ENCODE measurements around the gene VWC2L.

Gene VWC2L

DNA sequence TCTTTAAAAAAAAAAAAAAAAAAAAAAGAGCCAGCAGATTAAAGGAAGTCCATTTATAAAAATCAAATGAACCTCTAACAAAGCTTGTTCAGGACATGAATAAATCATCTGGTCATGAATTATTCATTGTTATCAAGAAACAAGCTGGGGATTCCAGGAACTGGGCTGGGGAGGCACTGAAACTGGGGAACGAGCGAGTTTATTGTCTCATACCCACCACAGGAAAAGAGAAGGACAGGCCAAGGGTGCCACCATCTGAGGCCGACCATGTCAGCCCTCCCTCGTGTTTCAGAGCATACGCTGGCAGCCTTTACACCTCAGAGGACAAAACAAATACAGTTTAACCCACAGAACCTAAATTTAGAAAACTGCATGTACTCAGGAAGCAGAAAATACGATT lies 164.2 kb downstream of the VWC2L start:
- WGBS, result 85% methylated on average over 6 of the region's 6 CpGs
- no peak overlapping the region for H3K4ac ChIP-seq (ENCODE audit: low read depth in 1 of 2, low read length in 2 of 2)

DNA sequence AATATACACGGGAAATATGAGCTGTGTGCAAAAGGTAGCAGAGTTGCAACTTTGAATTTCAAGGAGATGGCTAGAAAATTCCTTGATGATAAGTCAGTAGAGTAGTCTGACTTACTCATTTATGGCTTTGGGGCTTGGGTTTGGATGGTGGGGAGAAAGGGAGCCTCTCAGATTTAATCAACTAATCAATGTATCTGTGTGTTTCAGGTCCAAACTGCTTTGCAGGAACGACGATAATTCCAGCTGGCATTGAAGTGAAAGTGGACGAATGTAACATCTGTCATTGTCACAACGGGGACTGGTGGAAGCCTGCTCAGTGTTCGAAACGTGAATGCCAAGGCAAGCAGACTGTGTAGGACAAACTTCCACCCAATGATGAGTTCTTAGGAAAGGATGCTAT lies 164.6 kb downstream of the VWC2L start:
- no peak overlapping the region for H4K8ac ChIP-seq (ENCODE audit: low read length)
- H3K18ac ChIP-seq (ENCODE audit: low read depth in 1 of 2, low read length in 2 of 2), result no peak overlapping the region
- no peaks in the 10 kb centered on the region for H3K36me3 ChIP-seq (ENCODE audit: control insufficient read depth in 1 of 2, insufficient read depth in 2 of 2, low read depth in 1 of 2, low read length in 2 of 2)
- no peak overlapping the region for H3K9ac ChIP-seq (ENCODE audit: low read length)
- no peaks in the 10 kb centered on the region for H3K79me1 ChIP-seq (replicated peaks; ENCODE audit: low read length, poor library complexity, severe bottlenecking)
- H3K4me1 ChIP-seq (ENCODE audit: control insufficient read depth, insufficient read depth, low read depth, low read length), result no peaks in the 10 kb centered on the region
- H2BK12ac ChIP-seq (ENCODE audit: low read length in 2 of 2), result no peak overlapping the region
- no peak overlapping the region for H4K91ac ChIP-seq (ENCODE audit: low read length)
- 87% methylated on average over 7 of the region's 7 CpGs for WGBS
- no peaks in the 10 kb centered on the region for H3K9me3 ChIP-seq (ENCODE audit: control insufficient read depth, low read length)
- H3K4me2 ChIP-seq (ENCODE audit: low read length, poor library complexity, severe bottlenecking), result no peak overlapping the region
- H3K4me3 ChIP-seq (ENCODE audit: insufficient read depth in 1 of 2, low read depth in 1 of 2, low read length in 2 of 2), result no peak overlapping the region
- DNase-seq, result no peak
- no peak overlapping the region for H3K27ac ChIP-seq (ENCODE audit: low read length, poor library complexity, severe bottlenecking)
- no peak overlapping the region for H3K14ac ChIP-seq (ENCODE audit: low read length in 2 of 2)
- no peak overlapping the region for H2BK15ac ChIP-seq (ENCODE audit: low read depth, poor library complexity, severe bottlenecking)
- no peak overlapping the region for H3K23ac ChIP-seq (ENCODE audit: low read length in 2 of 2)
- H2AK5ac ChIP-seq (ENCODE audit: low read length, severe bottlenecking), result no peak overlapping the region
- no peaks in the 10 kb centered on the region for H3K27me3 ChIP-seq (ENCODE audit: control insufficient read depth in 1 of 2, insufficient read depth in 1 of 2, low read length in 2 of 2)
- no peak overlapping the region for H2BK5ac ChIP-seq (ENCODE audit: low read depth, low read length, poor library complexity, severe bottlenecking)
- no peak overlapping the region for H3K4ac ChIP-seq (ENCODE audit: low read depth in 1 of 2, low read length in 2 of 2)
- no peak overlapping the region for H2AFZ ChIP-seq (ENCODE audit: low read depth, low read length)
- H2BK120ac ChIP-seq (ENCODE audit: low read depth, low read length), result no peak overlapping the region

More for the DNA sequence above, 164.2 kb downstream of the VWC2L start:
- no peak overlapping the region for H3K18ac ChIP-seq (ENCODE audit: low read depth in 1 of 2, low read length in 2 of 2)
- H3K14ac ChIP-seq (ENCODE audit: low read length in 2 of 2), result no peak overlapping the region
- no peak overlapping the region for H2BK12ac ChIP-seq (ENCODE audit: low read length in 2 of 2)
- no peak overlapping the region for H4K91ac ChIP-seq (ENCODE audit: low read length)
- no peak overlapping the region for H2BK120ac ChIP-seq (ENCODE audit: low read depth, low read length)
- no peaks in the 10 kb centered on the region for H3K27me3 ChIP-seq (ENCODE audit: control insufficient read depth in 1 of 2, insufficient read depth in 1 of 2, low read length in 2 of 2)
- no peak overlapping the region for H2BK5ac ChIP-seq (ENCODE audit: low read depth, low read length, poor library complexity, severe bottlenecking)
- H3K23ac ChIP-seq (ENCODE audit: low read length in 2 of 2), result no peak overlapping the region
- H2BK15ac ChIP-seq (ENCODE audit: low read depth, poor library complexity, severe bottlenecking), result no peak overlapping the region
- H3K36me3 ChIP-seq (ENCODE audit: control insufficient read depth in 1 of 2, insufficient read depth in 2 of 2, low read depth in 1 of 2, low read length in 2 of 2), result no peaks in the 10 kb centered on the region
- H3K79me1 ChIP-seq (replicated peaks; ENCODE audit: low read length, poor library complexity, severe bottlenecking), result no peaks in the 10 kb centered on the region
- no peak overlapping the region for H4K8ac ChIP-seq (ENCODE audit: low read length)
- H3K4me3 ChIP-seq (ENCODE audit: insufficient read depth in 1 of 2, low read depth in 1 of 2, low read length in 2 of 2), result no peak overlapping the region
- no peak overlapping the region for H2AFZ ChIP-seq (ENCODE audit: low read depth, low read length)
- H3K9ac ChIP-seq (ENCODE audit: low read length), result no peak overlapping the region
- no peaks in the 10 kb centered on the region for H3K4me1 ChIP-seq (ENCODE audit: control insufficient read depth, insufficient read depth, low read depth, low read length)
- no peak overlapping the region for H3K4me2 ChIP-seq (ENCODE audit: low read length, poor library complexity, severe bottlenecking)
- no peaks in the 10 kb centered on the region for H3K9me3 ChIP-seq (ENCODE audit: control insufficient read depth, low read length)
- no peak overlapping the region for H3K27ac ChIP-seq (ENCODE audit: low read length, poor library complexity, severe bottlenecking)
- H2AK5ac ChIP-seq (ENCODE audit: low read length, severe bottlenecking), result no peak overlapping the region
- no peak for DNase-seq

DNA sequence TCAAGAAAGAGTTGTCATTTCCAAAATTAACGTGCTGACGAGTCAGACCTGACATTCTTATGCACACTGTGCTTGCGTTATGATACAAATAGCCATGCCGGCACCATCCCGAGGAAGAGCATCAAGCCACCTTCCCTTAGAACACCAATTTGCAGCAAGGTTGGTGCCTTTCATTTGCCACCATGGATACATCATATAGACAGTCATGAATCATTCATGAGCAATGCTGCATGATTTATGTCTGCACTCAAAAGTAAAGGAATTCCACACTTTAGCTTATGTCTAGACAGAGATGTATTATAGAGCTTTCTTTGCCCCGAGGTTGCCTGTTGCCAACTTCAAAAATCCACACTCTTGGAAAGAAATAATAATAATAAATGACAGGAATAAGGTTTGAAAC lies 166.9 kb downstream of the VWC2L start:
- Histone ChIP-seq H3K4ac (ENCODE audit: low read depth in 1 of 2, low read length in 2 of 2) (no peak overlapping the region), H2BK5ac (ENCODE audit: low read depth, low read length, poor library complexity, severe bottlenecking) (no peak overlapping the region), H2BK120ac (ENCODE audit: low read depth, low read length) (no peak overlapping the region), H3K9me3 (ENCODE audit: control insufficient read depth, low read length) (no peaks in the 10 kb centered on the region), H3K36me3 (ENCODE audit: control insufficient read depth in 1 of 2, insufficient read depth in 2 of 2, low read depth in 1 of 2, low read length in 2 of 2) (no peaks in the 10 kb centered on the region), H2BK12ac (ENCODE audit: low read length in 2 of 2) (no peak overlapping the region), H4K8ac (ENCODE audit: low read length) (no peak overlapping the region), H3K27ac (ENCODE audit: low read length, poor library complexity, severe bottlenecking) (no peak overlapping the region), H3K4me1 (ENCODE audit: control insufficient read depth, insufficient read depth, low read depth, low read length) (no peaks in the 10 kb centered on the region), H3K27me3 (ENCODE audit: control insufficient read depth in 1 of 2, insufficient read depth in 1 of 2, low read length in 2 of 2) (no peaks in the 10 kb centered on the region), H3K9ac (ENCODE audit: low read length) (no peak overlapping the region), H3K23ac (ENCODE audit: low read length in 2 of 2) (no peak overlapping the region), H4K91ac (ENCODE audit: low read length) (no peak overlapping the region), H2BK15ac (ENCODE audit: low read depth, poor library complexity, severe bottlenecking) (no peak overlapping the region), H2AFZ (ENCODE audit: low read depth, low read length) (no peak overlapping the region), H3K14ac (ENCODE audit: low read length in 2 of 2) (peak overlapping the region in 1 of 2 experiments; percentile 82), H3K4me3 (ENCODE audit: insufficient read depth in 1 of 2, low read depth in 1 of 2, low read length in 2 of 2) (no peak overlapping the region), H3K79me1 (replicated peaks; ENCODE audit: low read length, poor library complexity, severe bottlenecking) (no peaks in the 10 kb centered on the region), H3K18ac (ENCODE audit: low read depth in 1 of 2, low read length in 2 of 2) (no peak overlapping the region), H2AK5ac (ENCODE audit: low read length, severe bottlenecking) (no peak overlapping the region), H3K4me2 (ENCODE audit: low read length, poor library complexity, severe bottlenecking) (no peak overlapping the region)
- WGBS, result 82% methylated on average over 5 of the region's 6 CpGs
- peak; percentile 13 for DNase-seq

DNA sequence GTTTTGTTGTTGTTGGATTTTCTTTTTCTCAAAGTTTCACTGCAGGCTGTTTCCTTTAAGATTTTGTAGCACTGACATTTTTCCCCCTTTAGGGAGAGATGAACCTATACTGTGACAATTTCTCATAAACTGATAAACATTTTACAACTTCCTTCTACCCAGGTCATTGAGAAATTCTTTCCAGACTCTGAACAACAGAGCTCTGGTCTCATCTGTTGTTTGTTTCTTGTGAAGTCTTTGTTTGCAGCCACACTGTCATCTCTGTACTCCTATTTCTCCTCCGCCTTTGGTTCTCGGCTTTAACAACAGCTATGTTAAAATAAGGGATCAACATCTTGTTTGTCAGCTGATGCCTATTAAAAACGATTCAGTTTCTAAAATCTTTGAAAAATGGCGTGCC lies 167.6 kb downstream of the VWC2L start:
- DNase-seq, result peak; percentile 6
- Histone ChIP-seq H3K4me2 (ENCODE audit: low read length, poor library complexity, severe bottlenecking) (no peak overlapping the region), H2BK12ac (ENCODE audit: low read length in 2 of 2) (no peak overlapping the region), H2AFZ (ENCODE audit: low read depth, low read length) (no peak overlapping the region), H3K27me3 (ENCODE audit: control insufficient read depth in 1 of 2, insufficient read depth in 1 of 2, low read length in 2 of 2) (no peaks in the 10 kb centered on the region), H3K4me3 (ENCODE audit: insufficient read depth in 1 of 2, low read depth in 1 of 2, low read length in 2 of 2) (no peak overlapping the region), H4K8ac (ENCODE audit: low read length) (no peak overlapping the region), H3K9ac (ENCODE audit: low read length) (no peak overlapping the region), H3K23ac (ENCODE audit: low read length in 2 of 2) (no peak overlapping the region), H3K36me3 (ENCODE audit: control insufficient read depth in 1 of 2, insufficient read depth in 2 of 2, low read depth in 1 of 2, low read length in 2 of 2) (no peaks in the 10 kb centered on the region), H2AK5ac (ENCODE audit: low read length, severe bottlenecking) (no peak overlapping the region), H3K9me3 (ENCODE audit: control insufficient read depth, low read length) (no peaks in the 10 kb centered on the region), H3K14ac (ENCODE audit: low read length in 2 of 2) (no peak overlapping the region), H3K27ac (ENCODE audit: low read length, poor library complexity, severe bottlenecking) (no peak overlapping the region), H3K4me1 (ENCODE audit: control insufficient read depth, insufficient read depth, low read depth, low read length) (no peaks in the 10 kb centered on the region), H3K79me1 (replicated peaks; ENCODE audit: low read length, poor library complexity, severe bottlenecking) (no peaks in the 10 kb centered on the region), H4K91ac (ENCODE audit: low read length) (no peak overlapping the region), H2BK5ac (ENCODE audit: low read depth, low read length, poor library complexity, severe bottlenecking) (no peak overlapping the region), H2BK15ac (ENCODE audit: low read depth, poor library complexity, severe bottlenecking) (no peak overlapping the region), H3K18ac (ENCODE audit: low read depth in 1 of 2, low read length in 2 of 2) (no peak overlapping the region), H3K4ac (ENCODE audit: low read depth in 1 of 2, low read length in 2 of 2) (no peak overlapping the region), H2BK120ac (ENCODE audit: low read depth, low read length) (no peak overlapping the region)
- WGBS, result no CpG with 5 or more reads among the region's 4 CpGs

Measured in mesenchymal stem cell (in vitro differentiated cells and primary cell).